Urinary bladder (tissue), 4 donors: ENCODE data around the gene CDH2. TPM values are rescaled to one million over a fixed set of nuclear protein-coding genes. Genes with fewer than 3 reads are reported as not detected.
"Not testable (repeated sequence)": the region's sequence is repeated elsewhere in the genome, so short reads cannot be mapped to it uniquely, and the experiment has no call there.

Experiments used
- DNase-seq: peaks from one replicate; pipeline ENCODE4 v3.0.0-alpha.2; 2015; ENCODE audit errors: extremely low spot score
- H3K27ac ChIP-seq: one replicate; pipeline ENCODE4 v1.5.1; 2013; ENCODE audit warnings: low read depth, mild to moderate bottlenecking, moderate library complexity
- H3K36me3 ChIP-seq: one replicate; pipeline ENCODE4 v1.6.1; 2013; ENCODE audit warnings: mild to moderate bottlenecking, moderate library complexity; ENCODE audit not compliant: insufficient read depth
- H3K4me1 ChIP-seq: one replicate; pipeline ENCODE4 v1.6.1; 2013; ENCODE audit warnings: mild to moderate bottlenecking, moderate library complexity; ENCODE audit not compliant: insufficient read depth
- H3K4me3 ChIP-seq: one replicate; pipeline ENCODE4 v1.5.1; 2013; ENCODE audit warnings: low read depth, low read length
- WGBS: extraction: QIAGEN DNeasy Blood & Tissue Kit; methylation state at CpG from one replicate; pipeline ENCODE4 v1.1.7; 2013; 5-methylcytosine and 5-hydroxymethylcytosine counted together
- polyA plus RNA-seq: library from polyadenylated mRNA; stranded (reverse); fragments of 200-250 nt; gene quantifications from one replicate; pipeline ENCODE4 v1.2.3, GENCODE V29; 2013
- total RNA-seq: library from RNA; depleted of rRNA; stranded (reverse); fragments of >200 nt; gene quantifications from one replicate; pipeline ENCODE4 v1.2.3, GENCODE V29; 2014
- donor health status: healthy with polysubstance abuse.
- donor health status: healthy.

The CDH2 gene
- total and polyA plus RNA-seq, 2 donors: 1.8 to 18.7 TPM

- 82% methylated on average over 2 of the region's 2 CpGs for WGBS
- Histone ChIP-seq H3K27ac (no peak overlapping the region), H3K4me3 (no peak overlapping the region), H3K36me3 (no peaks in the 10 kb centered on the region), H3K4me1 (no peaks in the 10 kb centered on the region)
- no peak for DNase-seq
Observed at GRCh38 chr18:27948986-27949385, 227.9 kb downstream of the CDH2 start.

- H3K4me3 ChIP-seq: no peak overlapping the region
- WGBS: 88% methylated on average over 6 of the region's 6 CpGs
- H3K36me3 ChIP-seq: no peaks in the 10 kb centered on the region
- no peak for DNase-seq
- no peak overlapping the region for H3K27ac ChIP-seq
- H3K4me1 ChIP-seq: no peaks in the 10 kb centered on the region
Observed at GRCh38 chr18:27942706-27943105, 234.2 kb downstream of the CDH2 start.

- no peaks in the 10 kb centered on the region for H3K36me3 ChIP-seq
- H3K4me1 ChIP-seq: no peaks in the 10 kb centered on the region
- WGBS: 56% methylated on average over 3 of the region's 3 CpGs
- DNase-seq: no peak
- H3K4me3 ChIP-seq: no peak overlapping the region
- no peak overlapping the region for H3K27ac ChIP-seq
Observed at GRCh38 chr18:27931535-27931934, 245.4 kb downstream of the CDH2 start.

GRCh38 chr18:27922780-27923179, 254.2 kb downstream of the CDH2 start:
- DNase-seq: no peak
- no peaks in the 10 kb centered on the region for H3K36me3 ChIP-seq
- no peak overlapping the region for H3K27ac ChIP-seq
- no peak overlapping the region for H3K4me3 ChIP-seq
- no peaks in the 10 kb centered on the region for H3K4me1 ChIP-seq
- WGBS: 88% methylated on average over 5 of the region's 5 CpGs

GRCh38 chr18:27921904-27922751, 254.8 kb downstream of the CDH2 start:
- Histone ChIP-seq H3K4me1 (no peaks in the 10 kb centered on the region), H3K27ac (no peak overlapping the region), H3K4me3 (peak overlapping the region; percentile 24), H3K36me3 (no peaks in the 10 kb centered on the region)
- WGBS: 36% methylated on average over 18 of the region's 18 CpGs
- DNase-seq: no peak

GRCh38 chr18:27921392-27921791, 255.5 kb downstream of the CDH2 start:
- WGBS: 74% methylated on average over 8 of the region's 8 CpGs
- H3K4me3 ChIP-seq: no peak overlapping the region
- H3K36me3 ChIP-seq: no peaks in the 10 kb centered on the region
- H3K4me1 ChIP-seq: no peaks in the 10 kb centered on the region
- DNase-seq: no peak
- no peak overlapping the region for H3K27ac ChIP-seq

GRCh38 chr18:27920836-27921235, 256.1 kb downstream of the CDH2 start:
- Histone ChIP-seq H3K36me3 (no peaks in the 10 kb centered on the region), H3K4me3 (no peak overlapping the region), H3K27ac (no peak overlapping the region), H3K4me1 (no peaks in the 10 kb centered on the region)
- no peak for DNase-seq
- WGBS: 93% methylated on average over 3 of the region's 3 CpGs

GRCh38 chr18:27906189-27906588, 270.7 kb downstream of the CDH2 start:
- not testable (repeated sequence) for H3K27ac ChIP-seq, H3K36me3 ChIP-seq, DNase-seq, H3K4me3 ChIP-seq, H3K4me1 ChIP-seq
- WGBS: 93% methylated on average over 2 of the region's 2 CpGs

GRCh38 chr18:27903906-27904305, 273.0 kb downstream of the CDH2 start:
- Histone ChIP-seq H3K27ac (no peak overlapping the region), H3K36me3 (no peaks in the 10 kb centered on the region), H3K4me1 (no peaks in the 10 kb centered on the region), H3K4me3 (no peak overlapping the region)
- WGBS: 74% methylated on average over 3 of the region's 3 CpGs
- no peak for DNase-seq

- no peak overlapping the region for H3K4me3 ChIP-seq
- DNase-seq: no peak
- no peaks in the 10 kb centered on the region for H3K4me1 ChIP-seq
- WGBS: 61% methylated on average over 4 of the region's 4 CpGs
- H3K27ac ChIP-seq: no peak overlapping the region
- H3K36me3 ChIP-seq: no peaks in the 10 kb centered on the region
Observed at GRCh38 chr18:27901424-27902226, 275.3 kb downstream of the CDH2 start.
